Stimulated activated CD4-positive, alpha-beta T cell treated with anti-CD3 and anti-CD28 coated beads, Interleukin-15, amount 100 ng/mL, for 48 hours (primary cell): ENCODE results near the gene CPAMD8.

ENCODE experiments used
- DNase-seq, 2 donors: peaks; one replicate each; pipeline ENCODE4 v3.0.0-alpha.2; 2020; ENCODE audit warnings: low read depth in 2 of 2

Gene CPAMD8

GRCh38 chr19:16892868-16893685, 133.5 kb downstream of the CPAMD8 start:
- no peak for DNase-seq

DNA sequence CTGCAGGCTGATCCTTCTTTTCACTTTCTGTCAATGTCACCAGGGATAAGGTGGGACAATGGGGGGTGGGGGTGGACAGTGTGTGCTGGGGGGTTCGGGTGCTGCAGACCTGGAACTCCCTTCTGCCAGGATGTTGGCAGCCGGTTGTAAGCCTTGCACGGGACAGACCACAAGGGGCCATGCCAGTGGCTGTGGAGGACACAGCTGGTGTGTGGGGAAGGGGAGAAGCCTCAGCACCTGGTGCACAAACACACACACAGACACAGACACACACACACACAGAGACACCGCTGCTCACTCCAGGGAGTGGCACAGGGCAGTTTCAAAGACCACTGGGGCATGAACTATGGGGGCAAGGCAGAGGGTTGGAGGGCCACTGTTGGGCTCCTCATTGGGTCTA, 134.2 kb downstream of the CPAMD8 start:
- no peak for DNase-seq

DNA sequence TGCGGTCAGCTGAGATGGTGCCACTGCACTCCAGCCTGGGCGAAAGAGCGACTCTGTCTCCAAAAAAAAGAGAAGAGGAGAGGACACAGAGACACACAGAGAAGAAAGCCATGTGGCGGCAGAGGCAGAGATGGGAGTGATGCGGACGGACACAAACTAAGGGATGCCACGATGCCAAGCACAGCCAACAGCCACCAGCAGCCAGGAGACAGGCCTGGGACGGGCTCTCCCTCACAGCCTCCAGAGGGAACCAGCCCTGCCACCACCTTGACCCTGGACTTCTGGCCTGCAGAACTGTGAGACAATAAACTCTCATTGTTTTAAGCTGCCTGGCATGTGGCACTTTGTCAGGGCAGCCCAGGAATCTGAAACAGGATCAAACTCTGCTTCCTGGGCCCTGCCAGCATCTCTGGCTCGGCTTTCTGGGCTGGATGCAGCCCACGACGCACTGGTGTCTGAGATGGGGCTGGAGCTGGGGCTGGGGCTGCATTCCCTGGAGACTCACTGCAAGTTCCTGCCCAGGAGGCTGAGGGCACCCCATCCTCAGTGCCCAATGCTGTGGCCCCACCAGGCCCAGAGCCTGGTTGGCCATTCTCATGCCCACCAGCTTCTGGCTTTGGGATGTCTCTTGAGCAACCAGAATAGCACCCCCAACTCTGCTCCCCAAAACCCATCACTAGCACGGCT, 134.8 kb downstream of the CPAMD8 start:
- no peak for DNase-seq

- DNase-seq: no peak
These were observed 136.0 kb downstream of the CPAMD8 start for GRCh38 chr19:16890461-16891184.

DNA sequence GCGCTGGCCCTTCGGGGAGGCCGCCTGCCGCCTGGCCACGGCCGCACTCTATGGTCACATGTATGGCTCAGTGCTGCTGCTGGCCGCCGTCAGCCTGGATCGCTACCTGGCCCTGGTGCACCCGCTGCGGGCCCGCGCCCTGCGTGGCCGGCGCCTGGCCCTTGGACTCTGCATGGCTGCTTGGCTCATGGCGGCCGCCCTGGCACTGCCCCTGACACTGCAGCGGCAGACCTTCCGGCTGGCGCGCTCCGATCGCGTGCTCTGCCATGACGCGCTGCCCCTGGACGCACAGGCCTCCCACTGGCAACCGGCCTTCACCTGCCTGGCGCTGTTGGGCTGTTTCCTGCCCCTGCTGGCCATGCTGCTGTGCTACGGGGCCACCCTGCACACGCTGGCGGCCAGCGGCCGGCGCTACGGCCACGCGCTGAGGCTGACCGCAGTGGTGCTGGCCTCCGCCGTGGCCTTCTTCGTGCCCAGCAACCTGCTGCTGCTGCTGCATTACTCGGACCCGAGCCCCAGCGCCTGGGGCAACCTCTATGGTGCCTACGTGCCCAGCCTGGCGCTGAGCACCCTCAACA, 136.6 kb downstream of the CPAMD8 start:
- no peak for DNase-seq

DNA sequence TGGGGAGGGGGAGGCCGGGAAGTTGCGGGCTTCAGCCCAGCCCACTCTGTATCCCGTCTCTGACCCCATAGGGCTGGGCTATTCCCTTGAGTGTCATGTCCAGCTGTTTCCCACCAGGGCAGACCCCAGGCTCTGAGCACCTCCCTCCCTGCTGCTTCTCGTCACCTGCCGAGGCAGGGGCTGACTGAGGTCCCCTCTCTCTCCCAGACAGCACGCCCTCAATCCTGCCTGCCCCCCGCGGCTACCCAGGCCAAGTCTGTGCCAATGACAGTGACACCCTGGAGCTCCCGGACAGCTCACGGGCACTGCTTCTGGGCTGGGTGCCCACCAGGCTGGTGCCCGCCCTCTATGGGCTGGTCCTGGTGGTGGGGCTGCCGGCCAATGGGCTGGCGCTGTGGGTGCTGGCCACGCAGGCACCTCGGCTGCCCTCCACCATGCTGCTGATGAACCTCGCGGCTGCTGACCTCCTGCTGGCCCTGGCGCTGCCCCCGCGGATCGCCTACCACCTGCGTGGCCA, 137.2 kb downstream of the CPAMD8 start:
- no peak for DNase-seq

DNA sequence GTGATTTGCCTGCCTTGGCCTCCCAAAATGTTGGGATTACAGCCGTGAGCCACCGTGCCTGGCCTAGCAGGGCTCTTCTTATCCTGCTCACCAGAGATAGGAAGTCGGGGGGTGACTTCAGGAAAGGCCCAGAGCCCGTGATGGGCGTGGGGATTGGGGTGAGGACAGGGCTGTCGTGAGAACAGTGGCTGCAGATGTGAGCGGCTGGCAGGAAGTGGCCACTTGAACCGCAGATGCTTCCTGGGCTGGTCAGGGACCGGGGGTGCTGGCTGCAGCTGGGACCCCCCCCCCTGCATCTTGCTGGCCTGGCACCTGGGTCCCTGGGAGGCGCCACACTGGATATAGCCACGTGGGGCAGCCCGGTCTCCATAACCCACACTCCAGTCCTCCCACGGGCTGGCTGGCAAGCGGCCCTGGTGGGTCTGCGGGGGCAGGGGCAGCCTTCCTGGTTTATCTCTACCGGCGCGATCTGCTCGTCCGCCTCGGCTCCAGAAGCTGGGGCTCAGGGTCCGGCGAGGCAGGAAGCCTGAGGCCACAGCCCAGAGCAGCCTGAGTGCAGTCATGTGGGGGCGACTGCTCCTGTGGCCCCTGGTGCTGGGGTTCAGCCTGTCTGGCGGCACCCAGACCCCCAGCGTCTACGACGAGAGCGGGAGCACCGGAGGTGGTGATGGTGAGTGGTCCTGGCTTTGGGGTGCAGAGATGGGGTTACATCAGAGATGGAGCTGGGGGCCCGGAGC, 137.8 kb downstream of the CPAMD8 start, which contains the start of gene F2RL3:
TSS of gene F2RL3 (plus strand) at position 371 of the 737 bp plus-strand sequence. CDS start at position 562, 191 bp downstream.
- DNase-seq: no peak

DNA sequence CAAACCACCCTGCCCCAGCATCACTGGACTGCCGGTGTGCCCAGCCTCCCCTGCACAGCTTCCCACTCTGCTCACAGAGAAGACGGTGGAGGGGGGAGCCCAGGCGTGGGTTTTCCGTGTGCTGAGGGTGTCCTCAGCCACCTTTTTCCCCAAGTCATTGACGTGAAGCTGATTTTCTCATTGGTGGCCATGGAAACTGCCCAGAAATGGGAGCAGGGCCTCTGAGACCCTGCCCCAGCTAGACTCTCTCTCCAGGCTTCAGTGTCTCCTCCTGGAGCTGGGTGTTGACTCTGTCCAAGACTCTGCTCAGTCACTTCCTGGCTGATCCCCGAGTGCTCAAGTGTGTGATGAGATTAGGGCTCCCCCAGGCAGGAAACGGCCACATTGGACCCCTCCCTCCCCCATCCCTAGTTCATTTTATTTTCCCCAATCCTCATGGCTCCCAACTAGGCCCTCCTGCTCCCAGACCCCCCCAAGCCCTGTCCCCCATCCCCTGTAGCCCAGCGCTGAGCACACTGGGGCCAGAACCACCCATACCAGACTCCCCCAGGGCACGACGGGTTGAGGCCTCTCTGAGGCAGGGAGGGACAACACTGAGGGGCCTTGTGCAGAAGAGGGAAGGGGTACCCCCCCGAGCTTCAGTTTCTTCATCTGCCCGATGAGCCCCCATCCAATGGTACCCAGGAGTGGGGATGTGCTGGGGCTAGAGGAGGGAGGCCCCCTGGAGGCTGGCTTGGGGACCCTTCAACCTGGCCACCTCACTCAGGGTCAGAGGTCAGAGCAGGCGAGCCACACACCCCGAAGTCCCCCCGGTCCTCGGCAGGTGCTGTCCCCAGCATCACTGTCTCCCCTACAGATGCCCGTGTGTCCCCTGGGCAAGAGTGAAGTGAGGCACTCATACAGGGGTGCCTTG, 139.0 kb downstream of the CPAMD8 start:
- DNase-seq: no peak

- DNase-seq: no peak
These were observed 140.2 kb downstream of the CPAMD8 start for GRCh38 chr19:16886305-16886880.

- DNase-seq: no peak
These were observed 141.4 kb downstream of the CPAMD8 start for GRCh38 chr19:16885166-16885565.

DNA sequence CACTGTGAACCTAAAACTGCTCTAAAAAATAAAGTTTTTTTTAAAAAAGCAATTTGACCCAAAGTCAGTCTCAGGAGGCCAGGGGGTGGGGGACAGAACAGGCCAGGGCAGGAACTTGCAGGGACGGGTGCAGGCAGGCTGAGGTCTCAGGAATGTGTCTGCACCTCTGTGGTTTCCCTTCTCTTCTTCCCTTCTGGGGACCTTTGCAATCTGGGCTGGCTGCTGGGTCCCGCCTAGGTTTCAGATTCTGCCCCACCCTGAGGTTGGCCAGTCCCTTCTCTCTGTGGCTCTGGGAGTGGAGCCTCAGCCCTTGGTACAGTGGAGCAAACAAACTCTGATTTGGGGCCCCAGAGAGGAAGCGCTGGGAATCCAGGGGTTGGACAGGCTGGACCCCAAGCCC, 143.1 kb downstream of the CPAMD8 start:
- DNase-seq: no peak

DNA sequence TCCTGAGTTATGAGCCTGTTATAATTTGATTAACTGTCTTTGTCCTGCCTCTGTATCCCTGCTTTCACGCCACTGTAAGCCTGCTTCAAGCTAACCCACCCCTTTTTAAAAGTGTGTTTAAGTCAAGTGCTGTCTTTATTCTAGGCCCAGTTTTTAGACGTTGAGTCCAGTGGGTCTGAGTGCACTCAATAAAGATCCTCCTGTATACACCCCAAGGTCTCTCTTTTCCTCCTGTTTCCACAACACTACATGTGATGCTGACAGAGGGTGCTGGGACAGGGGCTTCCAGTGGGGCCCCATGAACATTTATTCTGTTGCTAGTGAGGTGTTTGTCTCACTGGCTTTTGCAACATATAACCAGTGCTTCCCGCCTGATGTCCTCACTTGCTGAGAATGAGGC, 144.5 kb downstream of the CPAMD8 start:
- DNase-seq: no peak

DNA sequence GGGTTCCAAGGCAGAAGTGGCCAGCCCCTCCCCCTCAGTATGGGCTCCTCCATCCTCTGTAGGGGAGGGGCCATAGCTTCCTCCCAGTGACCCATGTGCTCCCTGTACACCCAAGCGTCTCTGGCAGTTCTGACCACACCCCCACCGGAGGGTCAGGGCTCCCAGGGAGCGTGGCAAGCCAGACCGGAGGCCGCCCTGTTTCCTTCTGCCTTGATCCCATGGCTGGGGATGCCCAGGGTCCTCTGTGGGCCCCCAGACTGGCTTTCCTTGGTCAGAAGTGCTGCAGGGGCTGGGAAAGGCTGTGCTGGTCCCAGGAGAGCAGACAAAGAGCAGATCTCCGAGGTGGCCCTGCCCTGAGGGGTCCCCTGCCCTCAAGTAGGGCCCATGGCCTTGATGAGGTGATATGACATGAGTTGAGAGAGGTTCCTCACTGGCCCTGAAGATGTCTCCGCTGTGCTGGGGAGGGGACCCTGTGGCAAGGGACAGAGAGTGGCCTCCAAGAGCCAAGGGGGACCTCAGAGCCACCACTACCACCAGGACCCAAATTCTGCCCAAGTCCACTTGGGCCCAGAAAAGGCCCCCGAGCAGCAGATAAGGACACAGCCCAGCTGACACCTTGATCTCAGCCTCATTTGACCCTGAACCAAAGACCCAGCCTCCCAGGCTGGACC, 145.6 kb downstream of the CPAMD8 start:
- no peak for DNase-seq

DNA sequence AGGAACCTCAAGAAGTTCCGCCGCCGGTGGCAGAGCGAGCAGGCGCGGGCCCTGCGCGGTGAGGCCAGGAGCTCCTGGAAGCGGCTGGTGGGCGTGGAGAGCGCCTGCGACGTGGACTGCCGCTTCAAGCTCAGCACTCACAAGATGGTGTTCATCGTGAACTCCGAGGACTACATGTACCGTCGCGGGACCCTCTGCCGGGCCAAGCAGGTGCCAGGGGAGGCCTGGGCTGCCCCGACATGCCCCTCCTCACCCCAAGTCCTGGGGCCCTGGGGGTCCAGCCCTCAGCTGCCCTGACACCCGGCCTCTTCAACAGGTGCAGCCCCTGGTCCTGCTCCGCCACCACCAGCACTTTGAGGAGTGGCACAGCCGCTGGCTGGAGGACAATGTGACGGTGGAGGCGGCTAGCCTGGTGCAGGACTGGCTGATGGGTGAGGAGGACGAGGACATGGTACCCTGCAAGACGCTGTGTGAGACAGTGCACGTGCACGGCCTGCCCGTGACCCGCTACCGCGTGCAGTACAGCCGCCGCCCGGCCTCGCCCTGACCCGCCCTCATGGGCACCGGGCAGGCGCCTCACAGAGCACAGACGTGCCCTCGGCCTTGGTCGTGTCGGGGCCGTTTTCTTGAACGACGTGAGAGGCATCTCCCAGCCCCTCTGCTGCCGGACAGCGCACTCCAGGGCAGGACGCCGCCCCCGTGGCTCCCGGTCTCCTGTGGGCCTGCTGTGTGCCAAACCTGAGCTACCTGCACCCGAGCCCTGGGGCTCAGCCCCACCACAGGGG, 148.2 kb downstream of the CPAMD8 start:
- no peak for DNase-seq

GRCh38 chr19:16877581-16877980, 149.0 kb downstream of the CPAMD8 start:
- no peak for DNase-seq

- no peak for DNase-seq
These were observed 149.7 kb downstream of the CPAMD8 start for GRCh38 chr19:16876904-16877361.

DNA sequence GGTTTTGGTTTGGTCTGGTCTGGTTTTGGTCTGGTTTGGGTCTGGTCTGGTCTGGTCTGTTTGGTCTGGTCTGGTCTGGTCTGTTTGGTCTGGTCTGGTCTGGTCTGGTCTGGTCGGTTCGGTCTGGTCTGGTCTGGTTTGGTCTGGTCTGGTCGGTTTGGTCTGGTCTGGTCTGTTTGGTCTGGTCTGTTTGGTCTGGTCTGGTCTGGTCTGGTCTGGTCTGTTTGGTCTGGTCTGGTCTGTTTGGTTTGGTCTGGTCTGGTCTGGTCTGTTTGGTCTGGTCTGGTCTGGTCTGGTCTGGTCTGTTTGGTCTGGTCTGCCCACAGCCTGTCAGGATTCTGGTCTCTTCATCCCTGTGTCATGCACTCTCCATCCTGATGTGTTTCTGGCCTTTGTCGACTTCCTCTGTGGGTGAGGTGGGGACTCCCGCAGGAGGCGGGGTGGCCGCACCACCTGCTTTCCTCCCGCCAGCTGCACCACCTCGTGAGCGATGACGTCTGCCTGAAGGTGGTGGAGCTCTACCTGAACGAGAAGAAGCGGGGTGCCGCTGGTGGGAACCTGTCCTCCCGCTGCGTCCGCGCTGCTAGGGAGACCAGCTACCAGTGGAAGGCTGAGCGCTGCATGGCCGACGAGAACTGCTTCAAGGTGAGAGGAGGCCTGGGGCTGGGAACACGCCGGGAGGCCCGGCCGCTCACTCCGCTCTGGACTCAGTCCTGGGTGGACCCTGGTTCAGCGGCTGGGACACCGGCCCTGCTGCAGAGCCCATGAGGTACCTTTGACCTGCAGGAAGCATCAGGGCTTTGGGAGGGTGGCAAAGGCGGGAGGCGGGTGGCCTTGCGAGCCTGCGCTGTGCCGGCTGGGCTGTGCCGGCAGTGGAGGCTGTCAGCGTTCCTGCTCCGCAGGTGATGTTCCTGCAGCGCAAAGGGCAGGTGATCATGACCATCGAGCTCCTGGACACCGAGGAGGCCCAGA, 150.7 kb downstream of the CPAMD8 start:
- no peak for DNase-seq
